Stimulated activated CD4-positive, alpha-beta T cell treated with anti-CD3 and anti-CD28 coated beads, TNF-alpha, amount 100 ng/mL, for 4 hours (primary cell): ENCODE results near the gene LRRC61.

Experiments used
- DNase-seq, 3 experiments: peaks; one replicate each; pipeline ENCODE4 v3.0.0-alpha.2; 2020; ENCODE audit warnings: low read depth in 3 of 3

Gene LRRC61

DNA sequence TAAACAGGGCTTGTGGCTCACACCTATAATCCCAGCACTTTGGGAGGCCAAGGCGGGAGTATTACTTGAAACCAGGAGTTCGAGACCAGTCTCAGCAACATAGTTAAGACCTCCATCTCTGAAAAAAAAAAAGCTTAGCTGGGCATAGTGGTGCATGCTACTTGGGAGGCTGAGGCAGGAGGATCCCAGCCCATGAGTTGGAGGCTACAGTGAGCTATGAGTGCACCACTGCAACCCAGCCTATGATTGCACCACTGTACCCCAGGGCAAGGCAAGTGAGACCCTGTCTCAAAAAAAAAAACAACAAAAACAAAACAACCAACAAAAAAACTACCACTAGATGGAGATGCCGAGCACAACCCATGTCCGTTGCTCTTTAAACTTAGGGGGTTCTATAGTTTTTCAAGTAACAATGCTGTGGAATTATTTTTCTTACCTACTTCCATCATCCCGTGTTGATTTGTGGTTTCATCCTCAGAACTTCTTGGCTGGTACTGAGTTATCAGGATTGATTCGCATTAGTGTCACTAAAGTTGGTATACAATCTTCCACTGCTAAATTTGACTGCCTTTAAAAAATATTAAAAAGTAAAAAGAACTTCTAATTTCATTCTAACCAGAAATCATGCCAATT, 33.2 kb downstream of the LRRC61 start:
- DNase-seq, result no peak

DNA sequence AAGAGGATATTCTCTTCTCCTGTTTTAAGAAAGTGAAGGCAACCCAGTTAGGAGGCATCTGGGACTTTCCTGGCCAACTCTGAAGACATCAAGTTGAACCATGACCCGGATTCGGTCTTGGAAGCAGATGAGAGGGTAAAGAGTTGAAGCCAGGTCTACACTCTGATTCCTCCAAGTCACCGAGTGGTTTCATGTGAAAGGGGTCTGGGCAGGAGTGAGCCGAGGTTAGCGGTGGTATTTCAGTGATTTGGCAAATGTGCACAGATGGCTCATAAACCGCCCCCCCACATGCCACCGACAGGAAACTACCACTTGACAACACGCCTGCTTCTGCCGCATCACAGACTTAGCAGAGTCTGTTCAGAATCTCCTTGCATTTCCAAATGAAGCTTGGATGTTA, 34.1 kb downstream of the LRRC61 start:
- peak; percentile 26 to 56 (median 51) for DNase-seq

DNA sequence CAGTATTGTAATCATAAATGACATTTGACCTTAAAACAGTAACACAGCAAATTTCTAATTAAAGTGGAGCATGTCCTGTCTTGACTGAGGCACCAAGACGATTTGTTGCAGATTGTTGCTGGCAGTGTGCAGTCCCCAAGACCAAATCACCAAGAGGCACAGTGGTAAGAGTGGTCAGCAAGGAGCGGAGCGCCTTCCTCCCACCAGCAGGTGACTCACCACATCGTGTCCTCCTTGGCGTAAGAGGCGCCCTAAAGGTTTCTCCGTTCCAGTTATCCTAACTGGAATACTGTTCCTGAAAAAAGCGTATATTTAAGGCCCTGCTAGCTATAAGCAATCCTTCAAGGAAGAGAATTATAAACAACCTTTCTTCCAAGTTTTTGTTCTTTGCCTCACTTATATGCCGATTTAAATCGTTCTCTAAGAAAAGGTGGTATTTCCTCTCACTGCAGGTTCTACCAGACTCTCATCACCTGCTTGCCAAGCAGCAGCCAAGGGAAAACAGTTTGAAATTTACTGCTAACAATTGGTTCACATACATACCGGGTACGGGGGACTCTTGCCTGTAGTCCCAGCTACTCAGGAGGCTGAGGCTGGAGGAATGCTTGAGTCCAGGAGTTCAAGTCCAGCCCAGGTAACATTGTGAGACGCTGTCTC, 34.7 kb downstream of the LRRC61 start:
- DNase-seq, result no peak

DNA sequence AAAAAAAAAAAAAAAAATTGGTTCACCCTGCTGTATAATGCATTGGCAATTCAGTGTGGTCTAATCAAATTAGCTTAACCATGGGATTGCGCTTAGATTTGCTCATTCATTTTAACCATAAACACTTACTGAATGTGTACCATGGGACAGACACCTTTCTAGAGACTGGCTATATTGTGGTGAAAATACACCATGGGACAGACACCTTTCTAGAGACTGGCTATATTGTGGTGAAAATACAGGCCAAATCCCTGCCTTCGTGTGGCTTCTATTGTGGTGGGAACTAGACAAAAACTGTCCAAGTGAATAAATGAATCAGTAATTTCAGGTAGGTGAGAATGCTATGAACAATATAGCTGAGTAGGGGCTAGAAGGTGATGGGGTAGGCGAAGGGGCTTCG, 35.3 kb downstream of the LRRC61 start:
- DNase-seq, result no peak

DNA sequence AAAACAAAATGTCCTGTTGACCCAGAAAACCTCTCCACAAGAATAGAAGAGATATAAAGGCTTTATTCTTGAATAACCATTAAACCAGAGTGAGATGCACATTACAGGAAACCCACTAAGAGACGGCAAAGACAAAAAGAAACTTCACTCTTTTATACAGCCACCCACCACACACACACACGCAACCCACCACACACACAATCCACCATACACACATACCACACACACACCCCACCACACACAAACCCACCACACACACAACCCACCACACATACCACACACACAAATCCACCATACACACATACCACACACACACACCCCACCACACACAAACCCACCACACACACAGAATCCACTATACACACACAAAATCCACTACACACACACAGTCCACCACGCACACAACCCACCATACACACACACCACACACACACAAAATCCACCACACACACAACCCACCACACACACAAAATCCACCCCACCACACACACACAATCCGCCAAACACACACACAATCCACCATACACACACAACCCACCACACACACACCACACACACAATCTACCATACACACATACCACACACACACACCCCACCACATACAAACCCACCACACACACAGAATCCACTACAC, 36.0 kb downstream of the LRRC61 start:
- DNase-seq, result no peak

DNA sequence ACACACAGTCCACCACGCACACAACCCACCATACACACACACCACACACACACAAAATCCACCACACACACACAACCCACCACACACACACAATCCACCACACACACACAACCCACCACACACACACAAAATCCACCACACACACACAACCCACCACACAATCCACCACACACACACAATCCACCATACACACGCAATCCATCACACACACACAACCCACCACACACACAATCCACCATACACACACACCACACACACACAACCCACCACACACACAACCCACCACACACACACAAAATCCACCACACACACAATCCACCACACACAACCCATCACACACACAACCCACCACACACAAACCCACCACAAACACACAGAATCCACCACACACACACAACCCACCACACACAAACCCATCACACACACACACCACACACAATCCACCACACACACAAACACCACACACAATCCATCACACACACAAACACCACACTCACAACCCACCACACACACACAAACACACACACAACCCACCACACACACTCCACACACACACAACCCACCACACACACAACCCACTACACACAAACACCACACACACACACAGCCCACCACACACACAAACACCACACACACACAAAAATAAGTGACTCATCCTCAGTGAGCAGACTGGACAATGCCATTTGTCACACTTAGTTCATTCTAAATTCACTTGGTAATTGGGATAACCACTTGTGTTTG, 36.6 kb downstream of the LRRC61 start:
- DNase-seq, result no peak

DNA sequence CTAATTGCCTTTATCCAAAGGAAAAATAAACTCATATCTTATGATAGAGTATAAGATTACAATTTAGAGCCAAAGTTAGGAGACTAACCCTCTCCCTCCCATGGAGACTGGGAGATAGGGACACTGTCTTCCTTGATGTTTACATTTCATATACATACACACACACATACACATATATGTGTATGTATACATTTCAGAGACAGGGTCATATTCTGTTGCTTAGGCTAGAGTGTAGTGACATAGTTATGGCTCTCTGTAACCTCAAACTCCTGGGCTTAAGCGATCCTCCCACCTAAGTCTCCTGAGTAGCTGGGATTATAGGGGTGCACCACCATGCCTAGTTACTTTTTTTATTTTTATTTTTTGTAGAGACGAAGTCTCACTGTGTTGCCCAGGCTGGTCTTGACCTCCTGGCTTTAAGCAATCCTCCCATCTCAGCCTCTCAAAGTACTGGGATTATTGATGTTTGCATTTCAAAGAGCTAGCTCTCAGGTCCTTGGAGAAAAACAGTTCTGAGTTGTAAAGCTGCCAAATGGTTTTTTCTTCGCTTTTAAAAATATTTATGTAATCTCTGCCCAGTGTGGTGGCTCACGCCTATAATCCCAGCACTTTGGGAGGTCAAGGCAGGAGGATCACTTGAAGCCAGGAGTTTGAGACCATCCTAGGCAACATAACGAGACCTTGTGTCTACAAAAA, 37.4 kb downstream of the LRRC61 start:
- DNase-seq, result no peak

DNA sequence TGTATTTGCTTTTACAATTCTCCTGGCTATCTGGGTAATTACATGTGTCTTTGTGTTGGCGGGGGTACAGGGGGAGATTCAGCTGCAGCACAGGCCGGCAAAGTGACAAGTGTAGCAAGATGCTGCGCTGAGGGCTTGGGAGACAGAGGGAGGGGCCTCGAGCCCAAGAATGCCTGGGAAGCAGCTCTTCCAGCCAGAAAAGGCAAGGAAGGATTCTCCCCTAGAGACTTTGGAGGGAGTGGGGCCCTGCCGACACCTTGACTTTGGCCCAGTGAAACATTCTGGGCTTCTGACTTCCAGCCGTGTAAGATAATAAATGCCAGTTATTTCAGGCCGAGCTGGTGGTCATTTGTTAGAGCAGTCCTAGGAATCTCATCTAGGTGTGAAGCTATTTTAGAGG, 38.2 kb downstream of the LRRC61 start:
- no peak for DNase-seq

DNA sequence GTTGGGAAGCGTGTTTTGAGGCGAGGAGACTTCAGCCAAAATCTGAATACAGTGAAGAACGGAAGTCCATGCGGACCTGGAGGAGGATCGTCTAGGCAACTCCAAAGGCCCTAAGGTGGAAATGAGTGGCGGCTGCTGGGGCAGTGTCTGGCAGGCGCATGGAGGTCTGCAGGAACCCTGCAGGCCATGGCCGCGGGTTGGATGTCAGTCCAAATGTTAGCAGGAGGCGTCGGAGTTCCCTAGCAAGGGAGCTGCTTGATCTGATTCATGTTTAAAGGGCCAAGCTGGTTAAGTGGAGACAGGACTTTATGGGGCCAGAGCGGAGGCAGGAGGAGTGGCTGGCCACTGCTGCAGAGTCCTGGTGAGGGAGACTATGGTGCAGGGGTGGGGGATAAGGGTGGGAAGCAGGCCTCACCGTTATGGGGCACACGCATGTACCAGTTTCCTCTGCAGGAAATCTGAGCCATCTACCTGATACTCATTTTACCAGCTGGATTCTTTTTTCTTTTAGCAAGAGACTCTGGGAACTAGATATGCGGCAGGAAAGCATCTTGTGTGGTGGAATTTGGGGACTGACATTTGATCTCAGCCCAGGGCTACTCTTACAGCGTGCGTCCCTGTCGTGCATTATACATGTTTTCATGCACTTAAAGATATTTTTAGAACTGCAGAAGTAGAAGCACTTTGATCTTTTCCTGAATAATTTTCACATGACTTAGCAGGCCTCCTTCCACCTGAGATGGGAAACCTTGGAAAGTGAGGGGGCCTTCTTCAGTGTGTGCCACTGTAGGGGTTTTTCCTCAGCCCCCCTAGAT, 38.9 kb downstream of the LRRC61 start:
- no peak for DNase-seq

DNA sequence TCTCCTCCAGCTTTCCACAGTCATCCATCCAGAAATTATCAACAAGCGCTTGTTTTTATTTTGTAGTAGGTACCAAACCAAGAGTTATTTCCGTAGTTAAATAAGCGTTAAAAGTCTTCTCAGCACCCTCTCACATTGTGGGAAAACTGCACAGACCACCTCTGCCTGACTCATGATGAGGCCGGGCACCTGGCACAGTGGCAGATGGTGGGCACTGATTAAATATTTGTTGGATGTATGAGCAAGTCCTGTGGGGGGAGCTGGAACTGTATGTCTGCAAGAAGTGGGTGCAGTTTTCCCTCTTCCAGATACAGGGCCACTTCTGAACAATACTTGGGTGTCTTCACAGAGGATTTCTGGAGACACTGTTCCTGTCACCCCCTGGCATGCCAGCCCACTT, 40.2 kb downstream of the LRRC61 start:
- DNase-seq, result no peak

DNA sequence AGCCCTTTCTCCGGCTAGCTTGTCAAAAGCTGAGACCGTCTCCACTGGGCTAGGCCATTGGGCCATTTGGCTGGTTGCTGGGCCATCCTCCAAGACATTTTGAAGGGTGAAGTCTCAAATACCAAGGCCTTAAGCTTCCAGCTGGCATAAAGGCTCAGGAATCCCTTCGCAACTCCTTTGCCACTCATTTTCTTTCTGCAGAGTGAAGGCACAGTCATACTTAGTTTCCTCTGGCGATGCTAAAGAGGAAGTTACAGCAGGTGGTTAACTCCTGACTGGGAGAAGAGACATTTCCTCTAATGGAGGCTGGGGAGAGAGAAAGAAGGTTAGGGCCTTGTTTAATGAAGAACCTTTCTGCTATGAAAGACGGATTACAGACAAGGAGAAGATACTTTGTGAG, 40.7 kb downstream of the LRRC61 start:
- no peak for DNase-seq

DNA sequence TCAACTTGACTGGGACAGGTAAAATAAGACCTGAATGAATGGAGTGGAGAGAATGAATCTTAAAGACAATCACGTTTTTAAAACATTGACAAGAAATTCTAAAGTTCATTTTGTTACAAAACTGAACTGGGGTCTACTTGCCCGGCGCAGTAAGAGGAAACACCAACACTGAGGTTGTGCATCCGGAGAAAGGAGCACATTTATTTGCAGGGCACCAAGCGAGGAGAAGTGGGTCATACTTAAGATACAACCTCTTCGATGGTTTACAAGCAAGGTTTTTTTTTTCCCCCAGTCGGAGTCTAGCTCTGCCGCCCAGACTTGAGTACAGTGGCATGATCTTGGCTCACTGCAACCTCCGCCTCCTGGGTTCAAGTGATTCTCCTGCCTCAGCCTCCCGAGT, 42.0 kb downstream of the LRRC61 start:
- DNase-seq, result no peak

DNA sequence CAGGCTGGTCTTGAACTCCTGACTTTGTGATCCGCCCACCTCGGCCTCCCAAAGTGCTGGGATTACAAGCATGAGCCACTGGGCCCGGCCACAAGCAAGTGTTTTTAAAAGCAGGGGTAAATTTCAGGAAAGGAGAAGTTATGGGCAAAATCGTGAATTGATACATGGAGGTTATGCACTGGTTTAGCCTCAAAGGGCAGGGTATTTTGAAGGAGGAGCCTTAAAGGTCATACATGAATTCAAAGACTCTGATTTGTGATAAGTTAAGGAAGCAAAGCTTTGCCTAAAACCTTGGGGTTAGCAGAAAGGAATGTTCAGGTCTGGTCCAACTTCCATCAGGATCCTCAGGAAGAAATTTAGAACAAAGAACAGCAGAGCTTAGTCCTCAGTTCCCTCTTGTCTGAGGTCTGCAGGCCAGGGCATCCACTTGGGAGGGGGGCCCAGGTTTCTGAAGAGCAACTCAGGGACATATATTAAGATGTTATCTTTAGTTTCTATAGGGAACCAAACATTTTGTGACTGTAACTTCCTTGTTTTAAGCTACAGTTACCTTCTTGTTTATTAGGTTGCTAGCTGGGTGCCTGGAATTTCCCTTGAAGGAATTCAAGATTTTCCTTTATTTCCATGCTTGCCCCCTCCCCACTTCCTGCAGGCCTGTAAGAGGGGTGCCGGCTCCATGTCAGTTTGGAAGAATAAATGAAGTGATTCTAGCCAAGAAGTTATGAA, 42.7 kb downstream of the LRRC61 start:
- no peak for DNase-seq

DNA sequence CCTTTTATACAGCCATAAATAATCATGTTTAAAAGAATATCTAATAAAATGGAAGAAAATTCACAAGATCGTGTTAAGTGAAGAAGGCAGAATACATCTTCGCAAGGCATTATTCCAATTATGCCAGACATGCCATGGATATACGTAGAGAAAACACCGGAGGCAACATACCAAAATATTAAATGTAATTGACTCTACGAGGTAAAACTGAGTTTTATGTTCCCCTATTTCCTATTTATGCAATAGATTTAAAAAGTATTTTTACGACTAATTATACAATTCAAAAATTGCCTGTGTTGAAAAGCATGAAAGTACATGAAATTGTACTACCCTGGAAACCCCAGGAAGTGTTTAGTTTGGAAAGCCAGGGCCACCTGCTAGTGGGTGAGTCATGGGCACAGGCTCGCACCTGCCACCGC, 44.5 kb downstream of the LRRC61 start:
- DNase-seq, result peak in 1 of 3 experiments; percentile 59

DNA sequence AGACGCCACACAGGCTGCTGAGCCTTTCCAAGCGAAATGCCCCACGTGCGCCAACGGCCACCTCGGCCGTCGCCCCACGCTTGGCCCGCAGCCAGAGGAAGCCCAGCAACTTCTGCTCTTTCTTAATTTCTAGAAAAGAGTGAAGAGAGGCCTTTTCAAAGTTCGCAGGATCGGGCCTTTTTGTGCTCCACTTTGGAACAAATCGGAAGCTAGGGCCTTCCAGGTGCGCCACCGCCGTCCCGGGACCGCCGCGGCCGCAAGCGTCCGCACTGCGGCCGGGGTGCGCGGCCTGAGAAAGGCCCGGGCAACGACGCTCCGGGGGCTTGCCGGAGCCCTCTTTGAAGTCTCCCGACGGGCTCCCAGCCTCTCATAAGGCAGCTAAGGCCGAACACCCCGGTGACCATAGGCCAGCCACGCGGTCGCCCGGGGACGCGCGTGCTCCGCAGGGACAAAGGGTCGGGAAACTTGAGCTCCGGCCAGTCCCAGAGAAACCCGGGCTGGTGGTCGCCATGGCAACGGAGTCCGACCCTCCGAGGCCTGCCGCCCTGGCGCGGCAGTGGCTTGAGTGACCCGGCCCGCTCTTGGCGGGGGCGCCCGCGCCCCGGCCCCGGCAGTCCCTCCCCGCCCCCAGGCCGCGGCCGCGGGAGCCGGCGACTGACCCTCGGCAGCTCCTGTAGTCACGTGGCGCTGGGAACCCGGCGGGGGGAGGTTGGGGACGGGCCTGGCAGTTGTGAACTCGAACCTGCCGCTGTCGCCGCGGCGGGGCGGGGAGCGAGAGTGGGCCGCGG, 45.1 kb downstream of the LRRC61 start, which contains the start of gene REPIN1:
Gene REPIN1 (plus strand): TSS at position 727 of the 788 bp plus-strand sequence. CDS start 890 bp downstream, outside the sequence.
- DNase-seq, result peak; percentile 58 to 76 (median 63)

DNA sequence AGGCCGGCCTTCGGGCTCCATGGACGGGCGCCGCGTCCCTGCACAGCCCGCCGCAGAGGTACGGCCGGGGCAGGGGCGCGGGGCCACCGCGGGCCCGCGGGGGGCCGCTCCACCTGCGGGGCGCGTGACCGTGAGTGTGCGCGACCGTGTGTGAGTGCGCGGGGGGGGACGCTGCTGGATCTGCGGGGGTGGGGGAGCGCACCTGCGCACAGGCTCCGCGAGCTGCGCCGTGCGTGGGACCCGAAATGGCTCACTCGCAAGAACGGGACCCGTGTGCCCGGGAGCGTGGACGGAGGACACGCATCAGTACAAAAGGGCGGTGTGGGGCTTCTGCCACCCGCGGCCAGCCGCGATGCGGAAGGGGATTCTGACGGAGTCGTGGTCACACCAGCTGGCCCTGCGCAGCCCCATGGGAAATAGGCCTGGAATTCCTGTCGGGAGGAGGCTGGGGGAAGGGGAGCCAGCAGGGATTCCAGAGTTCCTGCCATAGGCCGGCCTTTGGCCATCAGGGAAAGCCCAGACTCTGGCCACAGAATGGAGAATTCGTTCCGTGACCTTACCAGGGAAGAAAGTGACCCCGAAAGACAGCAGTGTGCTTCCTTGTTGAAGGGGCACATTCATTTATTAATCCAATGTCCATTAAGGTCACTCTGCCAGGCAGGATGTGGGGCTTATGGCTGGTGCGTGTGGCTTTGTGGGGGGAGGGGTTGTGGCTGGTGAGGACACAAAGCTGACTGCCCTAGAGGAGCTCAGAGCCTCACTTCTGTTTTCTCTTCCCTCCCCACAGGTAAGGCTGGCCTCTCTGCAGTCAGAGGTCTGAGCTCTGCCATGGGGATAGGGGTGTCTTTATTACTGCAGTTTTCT, 46.0 kb downstream of the LRRC61 start:
- peak; percentile 60 to 64 (median 64) for DNase-seq

DNA sequence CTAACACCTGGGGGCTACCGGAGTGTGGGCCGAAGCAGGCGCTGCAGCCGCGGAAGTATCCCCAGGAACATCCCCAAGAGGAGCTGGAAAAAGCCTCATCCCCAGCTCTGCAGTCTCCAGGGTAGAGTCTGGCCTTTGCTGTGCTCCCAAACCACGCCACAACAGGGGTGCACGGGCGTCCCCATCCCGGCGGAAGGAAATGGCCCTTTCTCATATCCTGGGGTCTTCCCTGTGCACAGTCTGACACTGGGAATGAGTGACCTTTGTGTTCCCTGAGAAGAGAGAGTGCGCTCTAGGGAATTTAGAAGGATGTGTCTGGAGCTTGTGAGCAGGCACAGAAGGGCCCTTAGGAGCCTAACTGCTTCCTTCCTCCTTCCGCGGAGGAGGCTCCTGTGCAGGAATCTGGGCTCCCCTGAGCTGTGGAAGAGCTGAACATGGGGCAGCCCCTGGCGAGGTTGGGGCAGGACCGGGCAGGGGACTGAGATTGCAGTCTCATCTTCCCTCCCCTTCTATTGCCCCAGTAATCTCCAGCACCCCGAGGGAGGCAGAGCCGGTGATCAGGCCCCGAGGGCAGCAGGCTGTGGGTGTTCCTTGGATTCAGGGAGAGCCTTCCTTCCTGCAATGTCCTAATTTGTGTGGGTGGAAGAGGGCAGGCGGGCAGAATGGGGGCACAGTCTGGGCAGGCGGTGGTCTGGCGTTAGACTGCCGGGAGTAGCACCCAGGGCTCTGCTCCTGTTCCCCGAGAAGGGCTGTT, 46.8 kb downstream of the LRRC61 start:
- no peak for DNase-seq

DNA sequence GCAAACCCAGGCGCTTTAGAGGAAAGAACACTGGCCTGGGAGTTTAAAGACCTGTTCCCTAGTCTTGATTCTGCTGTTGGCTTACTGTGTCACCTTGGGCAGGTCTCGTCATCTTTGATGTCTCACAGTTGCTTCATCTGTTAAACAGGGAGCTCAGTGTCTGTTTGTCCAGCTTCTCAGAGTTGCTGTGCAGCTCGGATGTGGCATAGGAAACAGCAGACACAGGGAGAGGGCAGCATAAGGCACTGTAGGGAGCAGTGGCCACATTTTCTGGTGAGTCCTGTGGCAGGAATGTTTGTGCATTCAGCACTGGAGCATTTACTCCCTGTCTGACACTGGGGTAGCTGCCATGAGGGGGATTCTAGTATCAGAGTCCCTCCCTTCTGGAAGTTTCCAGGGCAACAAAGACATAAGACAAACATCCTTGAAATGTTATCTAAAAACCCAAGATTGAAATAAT, 47.5 kb downstream of the LRRC61 start:
- DNase-seq, result no peak
